ENCODE data around the gene RGS14. TPM values are rescaled to one million over a fixed set of nuclear protein-coding genes. Genes with fewer than 3 reads are reported as not detected.

Gene RGS14
- total RNA-seq, 1 donor = 3.5 TPM

DNA sequence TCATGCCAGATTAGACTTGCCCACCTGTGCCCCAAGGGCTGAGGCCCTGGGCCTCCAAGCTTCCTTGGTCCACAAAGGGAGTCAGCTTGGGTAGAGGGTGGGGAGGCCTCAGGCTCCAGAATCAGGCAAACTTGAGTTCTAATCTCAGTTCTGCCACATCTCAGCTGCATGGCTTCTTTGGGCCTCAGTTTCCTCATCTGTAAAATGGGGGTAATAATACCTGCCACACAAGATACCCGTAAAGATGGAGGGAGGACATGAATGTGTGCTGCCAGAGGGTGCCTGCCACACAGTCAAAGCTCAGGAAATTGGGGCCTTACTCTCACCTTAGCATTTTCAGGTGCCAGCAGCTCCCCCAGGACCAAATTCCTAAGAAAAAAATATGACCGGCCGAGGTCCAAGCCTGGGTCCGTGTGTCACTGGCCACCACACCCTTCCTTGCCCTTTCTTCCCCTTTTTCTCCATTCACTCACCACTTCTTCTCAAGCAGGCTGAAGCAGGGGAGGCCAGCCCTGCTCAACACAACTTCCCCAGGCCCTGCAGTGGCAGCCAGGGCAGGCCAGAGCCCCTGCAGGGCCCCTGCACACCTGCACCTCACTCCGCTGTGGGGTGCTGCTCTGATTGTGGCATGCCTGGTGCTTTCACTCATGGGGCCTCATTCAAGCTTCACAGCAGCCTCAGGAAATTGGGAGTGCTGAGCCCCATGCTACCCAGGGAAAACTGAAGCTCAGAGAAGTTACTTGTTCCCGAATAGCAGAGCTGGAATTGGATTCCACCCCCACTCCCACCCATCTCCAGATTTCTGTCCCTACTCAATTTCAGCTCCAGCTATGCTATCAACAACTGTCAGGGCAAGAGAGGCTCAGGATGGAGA, 3.9 kb downstream of the RGS14 start:
- DNase-seq (ENCODE audit: low read depth) = no peak
- no peak for TF ChIP-seq CTCF (IDR thresholded peaks at IDR 0.05; ENCODE audit: insufficient read depth, low read depth, low read length)
- no peak overlapping the region for H3K4me3 ChIP-seq (ENCODE audit: low read depth, low read length)

- H3K4me3 ChIP-seq (ENCODE audit: low read depth, low read length) = no peak overlapping the region
- TF ChIP-seq CTCF (IDR thresholded peaks at IDR 0.05; ENCODE audit: insufficient read depth, low read depth, low read length) = no peak
- no peak for DNase-seq (ENCODE audit: low read depth)
Observed at GRCh38 chr5:177362292-177362609, 4.5 kb downstream of the RGS14 start.

DNA sequence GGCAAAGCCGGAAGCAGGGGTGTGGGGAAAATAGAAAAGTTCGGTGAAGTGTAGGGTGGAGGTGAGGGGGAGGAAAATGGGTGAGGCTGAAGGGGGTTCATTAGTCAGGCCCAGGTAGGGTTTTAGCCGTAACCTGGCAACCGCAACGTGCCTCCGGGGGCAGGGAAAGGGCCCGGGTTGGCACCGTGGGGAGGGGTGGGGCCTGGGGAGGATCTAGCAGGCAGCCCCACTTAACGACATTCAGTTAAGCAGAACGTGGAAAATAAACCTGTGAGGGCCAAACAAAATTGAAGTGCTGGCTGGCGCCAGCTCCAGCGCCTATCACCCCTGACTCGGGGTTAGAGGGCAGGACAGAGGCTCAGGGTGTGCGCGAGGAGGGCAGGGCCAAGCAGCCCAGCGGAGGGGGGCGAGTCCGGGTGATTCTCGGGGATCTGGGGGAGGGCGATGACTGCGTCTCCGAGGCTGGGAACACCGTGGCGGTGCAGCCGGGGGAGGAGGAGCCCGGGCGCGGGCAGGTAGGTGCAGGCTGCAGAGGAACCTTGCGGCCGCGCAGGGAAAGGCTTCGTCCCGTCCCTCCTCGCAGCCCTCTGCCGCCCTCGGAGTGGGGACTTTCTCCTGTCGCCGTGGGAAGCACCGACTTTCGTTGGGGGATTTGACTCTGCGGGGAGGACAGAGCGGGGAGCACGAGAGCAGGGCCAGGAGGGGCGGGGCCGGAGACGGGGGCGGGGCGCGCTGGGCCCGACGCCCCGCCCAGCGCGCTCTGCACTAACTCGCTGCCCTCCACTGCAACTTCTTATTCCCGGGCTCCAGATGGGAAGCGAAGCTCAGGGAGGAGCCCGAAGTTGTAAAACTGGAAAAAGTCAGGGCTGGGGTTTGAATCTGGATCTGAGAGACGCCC, 5.1 kb downstream of the RGS14 start:
- no peak for TF ChIP-seq CTCF (IDR thresholded peaks at IDR 0.05; ENCODE audit: insufficient read depth, low read depth, low read length)
- peak; percentile 37 for DNase-seq (ENCODE audit: low read depth)
- peak overlapping the region; percentile 57 for H3K4me3 ChIP-seq (ENCODE audit: low read depth, low read length)

- TF ChIP-seq CTCF (IDR thresholded peaks at IDR 0.05; ENCODE audit: insufficient read depth, low read depth, low read length) = no peak
- H3K4me3 ChIP-seq (ENCODE audit: low read depth, low read length) = peak overlapping the region; percentile 57
Observed at GRCh38 chr5:177363565-177363964, 5.8 kb downstream of the RGS14 start.

DNA sequence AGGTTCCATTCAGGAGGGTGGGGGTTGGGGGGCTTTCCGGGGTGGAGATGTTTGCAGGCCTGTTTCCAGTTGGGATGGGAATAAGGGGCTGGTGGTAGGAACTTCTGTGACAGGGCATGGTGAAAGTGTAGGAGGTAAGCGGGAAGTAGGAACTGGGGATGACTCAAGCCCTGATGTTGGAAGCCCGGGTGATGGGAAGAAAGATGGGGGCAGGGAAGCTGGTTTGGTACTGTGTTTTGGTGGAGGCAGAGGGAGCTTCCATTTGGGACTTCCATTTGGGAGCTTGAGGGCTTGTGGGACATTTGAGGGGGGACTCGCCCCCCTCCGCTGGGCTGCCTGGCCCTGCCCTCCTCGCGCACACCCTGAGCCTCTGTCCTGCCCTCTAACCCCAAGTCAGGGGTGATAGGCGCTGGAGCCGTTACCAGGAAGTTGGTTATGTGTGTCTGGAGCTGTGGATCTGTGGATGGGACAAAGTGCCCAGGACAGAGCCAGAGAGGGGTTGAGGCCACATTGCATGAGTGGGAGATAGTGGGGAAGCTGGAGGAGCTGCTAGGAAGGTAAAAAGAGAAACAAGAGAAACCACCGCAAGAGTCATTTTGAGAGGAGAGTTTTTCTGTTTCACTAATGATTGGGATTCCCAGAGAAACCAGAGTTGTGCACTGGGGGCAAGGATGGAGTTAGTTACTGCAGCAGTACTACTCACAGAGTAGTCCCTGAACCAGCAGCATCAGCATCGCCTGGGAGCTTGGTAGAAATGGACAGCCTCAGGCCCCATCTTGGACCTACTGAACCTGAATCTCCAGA, 6.6 kb downstream of the RGS14 start:
- H3K4me3 ChIP-seq (ENCODE audit: low read depth, low read length) = no peak overlapping the region
- no peak for DNase-seq (ENCODE audit: low read depth)
- no peak for TF ChIP-seq CTCF (IDR thresholded peaks at IDR 0.05; ENCODE audit: insufficient read depth, low read depth, low read length)

More at GRCh38 chr5:177363565-177363964, 5.8 kb downstream of the RGS14 start:
- no peak for DNase-seq (ENCODE audit: low read depth)

DNA sequence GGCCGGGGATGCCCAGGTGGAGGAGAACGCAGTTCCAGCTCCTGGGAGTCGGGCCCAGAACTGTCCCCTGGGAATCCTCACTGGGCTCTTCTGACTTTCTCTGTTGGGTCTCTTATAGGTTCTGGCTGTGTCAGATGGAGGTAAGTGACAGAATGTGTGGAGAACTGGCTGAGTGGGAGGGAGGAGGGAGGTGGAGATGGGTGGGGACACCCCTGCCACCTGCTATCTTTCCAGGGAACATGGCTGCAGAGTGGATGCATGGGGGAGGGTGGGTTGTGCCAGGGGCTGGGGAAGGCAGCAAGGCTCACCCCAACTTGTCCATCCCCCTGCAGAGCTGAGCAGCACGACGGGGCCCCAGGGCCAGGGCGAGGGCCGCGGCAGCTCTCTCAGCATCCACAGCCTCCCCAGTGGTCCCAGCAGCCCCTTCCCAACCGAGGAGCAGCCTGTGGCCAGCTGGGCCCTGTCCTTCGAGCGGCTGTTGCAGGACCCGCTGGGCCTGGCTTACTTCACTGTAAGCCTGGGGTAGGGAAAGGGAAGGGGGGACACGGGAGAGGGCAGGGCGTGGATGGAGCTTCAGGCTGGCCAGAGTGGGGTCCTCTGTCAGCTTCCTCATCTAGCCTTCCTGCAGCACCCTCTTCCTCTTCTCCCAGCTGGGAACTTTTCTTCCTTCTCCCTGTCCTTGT, 8.3 kb downstream of the RGS14 start:
- TF ChIP-seq CTCF (IDR thresholded peaks at IDR 0.05; ENCODE audit: insufficient read depth, low read depth, low read length) = no peak
- H3K4me3 ChIP-seq (ENCODE audit: low read depth, low read length) = no peak overlapping the region
- DNase-seq (ENCODE audit: low read depth) = no peak
